GM12801 (cell line): ENCODE measurements around the gene KRT24.

Experiments used
- TF ChIP-seq, protein P1 (sequence below): IDR thresholded peaks from one replicate; pipeline ENCODE4 v1.5.1; 2011; ENCODE audit warnings: control low read depth; ENCODE audit not compliant: insufficient read length; ENCODE audit errors: extremely low read depth

Gene KRT24

DNA sequence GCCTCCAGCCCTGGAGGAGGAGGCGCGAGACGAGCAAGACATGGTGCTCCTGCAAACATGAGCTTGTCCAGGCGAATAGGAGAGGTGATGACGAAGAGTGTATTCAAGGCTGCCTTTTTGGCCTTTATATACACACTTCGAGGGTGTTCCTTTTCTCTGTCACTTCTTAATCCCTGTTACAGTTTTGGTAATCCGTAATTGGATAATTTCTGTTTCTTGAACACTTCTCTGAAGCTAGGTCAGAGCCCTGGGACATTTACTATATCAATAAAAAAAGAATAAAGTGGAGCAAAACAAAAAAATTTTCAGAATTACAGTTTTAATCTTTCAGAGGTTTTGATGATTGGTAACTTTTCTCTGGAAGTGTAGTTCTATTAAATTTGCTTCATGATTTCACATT lies at the start of gene KRT24:
TSS of gene KRT24 (minus strand) at position 101 of the 400 bp plus-strand sequence. CDS start at position 42, 59 bp downstream.
- TF ChIP-seq, protein P1, sequence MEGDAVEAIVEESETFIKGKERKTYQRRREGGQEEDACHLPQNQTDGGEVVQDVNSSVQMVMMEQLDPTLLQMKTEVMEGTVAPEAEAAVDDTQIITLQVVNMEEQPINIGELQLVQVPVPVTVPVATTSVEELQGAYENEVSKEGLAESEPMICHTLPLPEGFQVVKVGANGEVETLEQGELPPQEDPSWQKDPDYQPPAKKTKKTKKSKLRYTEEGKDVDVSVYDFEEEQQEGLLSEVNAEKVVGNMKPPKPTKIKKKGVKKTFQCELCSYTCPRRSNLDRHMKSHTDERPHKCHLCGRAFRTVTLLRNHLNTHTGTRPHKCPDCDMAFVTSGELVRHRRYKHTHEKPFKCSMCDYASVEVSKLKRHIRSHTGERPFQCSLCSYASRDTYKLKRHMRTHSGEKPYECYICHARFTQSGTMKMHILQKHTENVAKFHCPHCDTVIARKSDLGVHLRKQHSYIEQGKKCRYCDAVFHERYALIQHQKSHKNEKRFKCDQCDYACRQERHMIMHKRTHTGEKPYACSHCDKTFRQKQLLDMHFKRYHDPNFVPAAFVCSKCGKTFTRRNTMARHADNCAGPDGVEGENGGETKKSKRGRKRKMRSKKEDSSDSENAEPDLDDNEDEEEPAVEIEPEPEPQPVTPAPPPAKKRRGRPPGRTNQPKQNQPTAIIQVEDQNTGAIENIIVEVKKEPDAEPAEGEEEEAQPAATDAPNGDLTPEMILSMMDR = no peak

DNA sequence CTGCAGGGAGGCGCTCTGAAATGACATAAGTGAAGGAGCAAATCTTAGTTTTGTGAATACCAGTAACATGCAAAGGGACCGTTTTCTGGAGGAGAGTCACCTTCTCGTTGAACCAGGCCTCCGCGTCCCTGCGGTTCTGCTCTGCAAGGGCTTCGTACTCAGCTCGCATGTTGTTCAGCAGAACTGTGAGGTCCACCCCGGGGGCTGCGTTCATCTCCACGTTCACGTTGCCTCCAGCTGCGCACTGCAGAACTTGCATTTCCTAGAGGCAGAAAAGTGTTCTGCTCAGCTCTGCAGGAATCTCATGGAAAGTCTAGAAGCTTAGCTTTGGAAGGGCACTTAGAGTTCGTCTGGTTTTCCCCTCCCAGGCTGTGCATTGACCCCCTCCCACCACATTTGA lies 47.5 kb upstream of the KRT24 start:
- TF ChIP-seq, protein P1 = no peak

DNA sequence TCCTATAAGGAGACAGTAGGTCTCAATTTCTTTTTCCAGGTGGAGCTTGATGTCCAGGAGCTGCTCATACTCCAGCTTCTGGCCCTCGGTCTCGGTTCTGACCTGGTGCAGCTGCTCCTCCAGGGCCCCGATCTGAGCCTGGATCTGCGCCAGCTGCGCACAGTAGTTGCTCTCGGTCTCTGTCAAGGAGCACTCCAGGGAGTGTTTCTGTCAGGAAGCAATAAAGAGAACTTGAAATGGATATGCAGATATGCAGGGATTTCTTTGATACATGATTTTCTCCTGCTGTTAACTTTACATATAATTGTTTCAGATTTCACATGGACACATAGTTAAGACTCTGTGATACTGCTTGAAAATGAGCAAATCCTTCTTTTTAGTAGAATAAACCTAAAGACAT lies 46.8 kb upstream of the KRT24 start:
- TF ChIP-seq, protein P1 = no peak

DNA sequence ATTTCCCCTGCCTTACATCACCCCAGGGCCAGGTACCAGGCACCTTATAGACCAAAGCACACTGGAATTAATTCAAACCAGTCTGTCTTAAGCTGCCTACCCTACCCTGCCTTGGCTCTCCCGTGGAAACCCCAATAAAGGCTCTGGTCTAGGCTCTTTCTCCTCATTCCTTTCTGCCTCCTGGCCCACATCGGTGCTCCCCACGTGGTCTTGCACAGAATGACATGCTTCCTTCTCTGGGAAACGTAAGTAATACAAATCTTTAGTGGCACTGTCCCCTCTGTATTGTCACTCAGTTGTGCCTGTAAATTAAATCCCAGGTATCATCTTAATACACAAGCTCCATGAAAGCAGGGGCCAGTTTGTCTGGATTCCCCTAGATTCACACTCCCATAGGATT lies 35.0 kb upstream of the KRT24 start:
- TF ChIP-seq, protein P1 = no peak

DNA sequence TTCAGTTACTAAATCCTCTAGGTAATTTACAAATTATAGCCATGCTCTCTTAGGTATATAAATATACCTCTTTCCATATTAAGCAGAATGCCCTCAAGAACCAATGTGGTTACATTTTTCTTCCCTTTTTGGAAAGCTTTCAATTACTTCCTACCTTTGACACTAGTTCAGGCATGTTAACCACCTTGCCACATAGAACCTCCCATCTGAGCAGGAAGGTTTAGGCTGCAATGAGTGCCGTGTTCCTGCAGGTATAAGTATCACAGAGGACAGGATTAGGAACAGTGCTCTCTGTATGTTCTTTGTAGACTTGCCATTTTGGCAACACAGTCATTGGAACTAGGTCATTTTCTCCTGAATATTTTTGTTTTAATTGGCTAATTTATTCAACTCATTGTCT lies 31.5 kb upstream of the KRT24 start:
- TF ChIP-seq, protein P1 = no peak

DNA sequence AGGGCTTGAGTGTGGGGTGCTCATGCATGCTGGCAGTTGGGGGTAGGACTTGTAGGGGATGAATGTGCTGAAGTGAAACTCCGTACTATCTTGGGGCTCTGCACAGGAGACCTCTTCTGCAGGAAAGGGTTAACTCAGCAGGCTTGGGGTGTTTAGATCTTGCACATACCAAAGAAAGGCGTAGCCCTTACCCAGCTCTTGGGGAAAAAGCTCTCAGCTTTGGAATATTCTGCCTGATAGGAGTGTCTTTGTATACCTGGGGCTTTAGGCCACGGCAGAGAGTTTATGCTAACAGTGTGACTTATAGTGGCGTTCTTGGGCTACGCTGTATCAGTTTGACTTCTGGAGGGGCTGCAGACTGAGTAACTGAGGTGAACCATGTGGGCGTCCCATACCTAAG lies 30.5 kb upstream of the KRT24 start:
- TF ChIP-seq, protein P1 = no peak

DNA sequence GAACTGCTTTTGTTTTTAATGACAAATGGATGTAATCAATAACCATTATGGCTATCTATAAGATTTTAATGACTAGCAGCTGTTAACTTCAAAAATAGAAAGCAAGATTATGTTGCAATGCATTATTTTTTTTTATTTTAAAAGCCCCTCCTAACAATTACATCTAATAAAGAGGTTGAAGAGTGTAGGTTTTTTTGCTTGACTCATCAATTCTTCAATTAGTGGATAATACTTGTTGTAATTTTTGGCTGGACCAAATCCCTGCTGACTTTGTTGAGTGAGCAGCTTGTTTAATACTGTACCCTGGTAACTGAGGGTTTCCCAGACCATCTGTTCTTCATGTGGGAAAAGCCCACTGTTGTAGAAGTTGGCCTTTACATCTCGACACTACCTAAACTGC lies 27.4 kb upstream of the KRT24 start:
- TF ChIP-seq, protein P1 = no peak
